ENCODE measurements around the gene FAM120C. TPM values are rescaled to one million over a fixed set of nuclear protein-coding genes. Genes with fewer than 3 reads are reported as not detected.

The FAM120C gene
- total RNA-seq, 1 donor from 2014 or later: 5.9 TPM

DNA sequence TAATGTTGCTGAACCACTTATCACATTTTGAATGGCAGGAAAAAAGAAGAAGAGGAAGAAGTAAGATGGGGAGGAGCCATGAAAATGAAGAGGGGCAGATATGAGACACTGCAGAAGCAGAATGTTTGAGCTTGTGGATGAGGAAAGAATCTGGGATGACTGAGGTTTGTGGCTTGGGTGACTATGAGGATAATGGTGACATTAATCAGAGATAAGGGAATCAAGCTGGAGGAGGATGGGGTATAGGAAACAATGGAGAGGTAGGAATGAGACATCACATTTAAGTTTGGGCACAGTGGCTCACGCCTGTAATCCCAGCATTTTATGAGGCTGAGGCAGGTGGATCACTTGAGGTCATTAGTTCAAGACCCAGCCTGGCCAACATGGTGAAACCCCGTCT is 119.7 kb downstream of the FAM120C start:
- Mint-ChIP-seq H3K4me1 (ENCODE audit: low read depth, unreplicated experiment) (no peaks in the 10 kb centered on the region), H3K27me3 (ENCODE audit: unreplicated experiment) (peaks cover 1% of the 10 kb centered on the region), H3K27ac (ENCODE audit: unreplicated experiment) (no peak overlapping the region), H3K9me3 (ENCODE audit: unreplicated experiment) (no peaks in the 10 kb centered on the region), H3K4me3 (ENCODE audit: unreplicated experiment) (no peak overlapping the region), H3K36me3 (ENCODE audit: unreplicated experiment) (no peaks in the 10 kb centered on the region)
- TF ChIP-seq, protein P1, sequence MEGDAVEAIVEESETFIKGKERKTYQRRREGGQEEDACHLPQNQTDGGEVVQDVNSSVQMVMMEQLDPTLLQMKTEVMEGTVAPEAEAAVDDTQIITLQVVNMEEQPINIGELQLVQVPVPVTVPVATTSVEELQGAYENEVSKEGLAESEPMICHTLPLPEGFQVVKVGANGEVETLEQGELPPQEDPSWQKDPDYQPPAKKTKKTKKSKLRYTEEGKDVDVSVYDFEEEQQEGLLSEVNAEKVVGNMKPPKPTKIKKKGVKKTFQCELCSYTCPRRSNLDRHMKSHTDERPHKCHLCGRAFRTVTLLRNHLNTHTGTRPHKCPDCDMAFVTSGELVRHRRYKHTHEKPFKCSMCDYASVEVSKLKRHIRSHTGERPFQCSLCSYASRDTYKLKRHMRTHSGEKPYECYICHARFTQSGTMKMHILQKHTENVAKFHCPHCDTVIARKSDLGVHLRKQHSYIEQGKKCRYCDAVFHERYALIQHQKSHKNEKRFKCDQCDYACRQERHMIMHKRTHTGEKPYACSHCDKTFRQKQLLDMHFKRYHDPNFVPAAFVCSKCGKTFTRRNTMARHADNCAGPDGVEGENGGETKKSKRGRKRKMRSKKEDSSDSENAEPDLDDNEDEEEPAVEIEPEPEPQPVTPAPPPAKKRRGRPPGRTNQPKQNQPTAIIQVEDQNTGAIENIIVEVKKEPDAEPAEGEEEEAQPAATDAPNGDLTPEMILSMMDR (IDR thresholded peaks at IDR 0.05; ENCODE audit: partially characterized antibody, unreplicated experiment): no peak
- DNase-seq: no peak

DNA sequence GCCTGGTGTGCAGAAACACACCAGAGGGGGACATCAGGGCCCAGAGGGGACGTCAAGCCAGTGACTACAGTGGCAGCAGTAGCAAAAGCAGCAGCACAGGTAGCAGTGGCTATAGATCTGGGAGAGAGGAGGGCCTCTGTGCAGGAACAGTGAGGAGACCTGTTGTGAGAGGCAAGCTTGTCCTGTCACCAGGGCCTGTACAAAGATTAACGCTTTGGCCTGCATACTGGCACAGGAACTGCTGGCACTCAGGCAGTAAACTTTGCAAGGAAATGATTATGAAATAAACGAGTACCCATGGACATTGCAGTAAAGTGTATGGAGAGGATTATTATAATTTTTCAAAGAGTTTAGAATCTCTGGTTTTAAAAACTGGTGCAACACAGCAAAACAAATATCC is 133.3 kb downstream of the FAM120C start:
- no peak for DNase-seq

DNA sequence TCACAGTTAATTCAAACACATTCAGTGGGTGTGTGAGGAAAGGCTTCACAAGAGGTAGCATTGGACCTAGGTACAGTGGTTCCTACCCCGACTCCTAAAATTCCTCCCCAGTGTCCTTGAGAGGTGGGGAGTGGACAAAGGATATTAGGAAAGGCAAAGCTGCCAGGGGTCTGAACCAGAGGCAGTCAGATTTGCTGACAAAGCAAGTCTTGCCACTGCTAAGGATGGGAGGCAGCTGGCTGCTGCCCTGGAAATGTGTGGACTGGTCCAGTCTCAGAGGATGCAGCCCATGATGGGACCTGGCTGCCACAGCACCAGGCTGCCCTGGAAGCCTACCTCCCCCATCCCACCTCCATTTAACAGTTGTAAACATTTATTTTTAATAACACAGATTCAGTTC is 134.6 kb downstream of the FAM120C start:
- Mint-ChIP-seq H3K4me3 (ENCODE audit: unreplicated experiment) (no peak overlapping the region), H3K36me3 (ENCODE audit: unreplicated experiment) (no peaks in the 10 kb centered on the region), H3K4me1 (ENCODE audit: low read depth, unreplicated experiment) (peaks cover 4% of the 10 kb centered on the region), H3K27me3 (ENCODE audit: unreplicated experiment) (peaks cover 6% of the 10 kb centered on the region), H3K27ac (ENCODE audit: unreplicated experiment) (no peak overlapping the region), H3K9me3 (ENCODE audit: unreplicated experiment) (peaks cover 2% of the 10 kb centered on the region)
- TF ChIP-seq, protein P1 (IDR thresholded peaks at IDR 0.05; ENCODE audit: partially characterized antibody, unreplicated experiment): no peak
- DNase-seq: no peak

More for the DNA sequence above, 133.3 kb downstream of the FAM120C start:
- Mint-ChIP-seq H3K36me3 (ENCODE audit: unreplicated experiment) (no peaks in the 10 kb centered on the region), H3K4me1 (ENCODE audit: low read depth, unreplicated experiment) (peaks cover 4% of the 10 kb centered on the region), H3K27me3 (ENCODE audit: unreplicated experiment) (peaks cover 2% of the 10 kb centered on the region), H3K27ac (ENCODE audit: unreplicated experiment) (no peak overlapping the region), H3K9me3 (ENCODE audit: unreplicated experiment) (no peaks in the 10 kb centered on the region), H3K4me3 (ENCODE audit: unreplicated experiment) (no peak overlapping the region)
- TF ChIP-seq, protein P1 (IDR thresholded peaks at IDR 0.05; ENCODE audit: partially characterized antibody, unreplicated experiment): no peak

DNA sequence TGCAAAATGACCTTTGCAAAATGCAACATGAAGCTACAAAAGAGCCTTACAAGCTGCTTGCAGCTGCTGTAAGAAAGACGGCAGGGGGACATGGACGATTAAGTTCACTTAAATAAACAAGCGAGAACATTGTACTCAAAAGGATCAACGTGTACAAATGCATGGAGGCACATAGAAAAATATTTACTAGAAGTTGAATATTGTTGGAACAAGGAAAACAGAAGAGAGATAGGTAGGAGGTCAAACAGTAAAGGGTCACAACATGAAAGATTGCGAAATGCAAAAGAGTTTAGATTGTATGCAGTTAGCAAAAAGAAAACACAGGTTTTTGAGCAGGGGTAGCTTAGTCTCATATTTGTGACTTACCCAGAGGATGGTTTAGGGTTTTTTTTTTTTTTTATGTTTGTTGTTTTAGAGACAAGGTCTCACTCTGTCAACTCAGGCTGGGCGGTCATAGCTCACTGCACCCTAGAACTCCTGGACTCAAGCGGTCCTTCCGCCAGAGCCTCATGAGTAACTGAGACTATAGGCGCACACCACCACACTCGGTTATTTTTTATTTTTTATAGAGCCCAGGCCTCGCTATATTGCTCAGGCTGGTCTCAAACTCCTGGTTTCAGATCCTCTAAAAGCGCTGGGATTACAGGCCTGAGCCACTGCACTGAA is 137.4 kb downstream of the FAM120C start:
- TF ChIP-seq, protein P1 (IDR thresholded peaks at IDR 0.05; ENCODE audit: partially characterized antibody, unreplicated experiment): no peak
- no peak for DNase-seq
- Mint-ChIP-seq H3K27me3 (ENCODE audit: unreplicated experiment) (peaks cover 7% of the 10 kb centered on the region), H3K4me1 (ENCODE audit: low read depth, unreplicated experiment) (peaks cover 4% of the 10 kb centered on the region), H3K36me3 (ENCODE audit: unreplicated experiment) (no peaks in the 10 kb centered on the region), H3K27ac (ENCODE audit: unreplicated experiment) (peak overlapping the region; percentile 93), H3K9me3 (ENCODE audit: unreplicated experiment) (peaks cover 2% of the 10 kb centered on the region), H3K4me3 (ENCODE audit: unreplicated experiment) (peak overlapping the region; percentile 87)

DNA sequence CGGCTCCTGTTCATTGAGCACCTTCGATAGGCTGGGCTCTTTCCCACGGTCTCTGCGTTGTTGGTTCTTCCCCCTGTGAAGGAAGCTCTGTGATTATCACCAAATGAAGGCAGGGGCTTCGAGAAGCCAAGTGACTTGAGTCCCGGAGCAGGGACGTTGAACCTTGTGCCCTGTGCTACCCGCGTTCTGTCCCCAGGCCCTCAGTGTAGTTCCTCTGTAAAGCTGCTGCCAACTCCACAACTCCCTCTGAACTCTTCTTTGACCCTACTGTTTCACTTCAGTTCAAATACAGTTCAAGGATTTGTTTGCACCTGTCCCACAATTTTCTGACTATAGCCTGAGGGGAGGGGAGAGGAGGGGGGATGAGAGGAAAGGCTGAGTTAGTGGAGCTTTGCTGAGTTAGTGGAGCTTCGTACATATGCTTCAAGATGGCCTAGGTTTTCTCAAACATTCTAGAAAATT is 138.1 kb downstream of the FAM120C start:
- H3K4me3 Mint-ChIP-seq (ENCODE audit: unreplicated experiment): peak overlapping the region; percentile 87
- no peaks in the 10 kb centered on the region for H3K36me3 Mint-ChIP-seq (ENCODE audit: unreplicated experiment)
- peak overlapping the region; percentile 93 for H3K27ac Mint-ChIP-seq (ENCODE audit: unreplicated experiment)
- peaks cover 4% of the 10 kb centered on the region for H3K4me1 Mint-ChIP-seq (ENCODE audit: low read depth, unreplicated experiment)
- no peak for DNase-seq
- TF ChIP-seq, protein P1 (IDR thresholded peaks at IDR 0.05; ENCODE audit: partially characterized antibody, unreplicated experiment): no peak
- H3K27me3 Mint-ChIP-seq (ENCODE audit: unreplicated experiment): peaks cover 7% of the 10 kb centered on the region
- peaks cover 2% of the 10 kb centered on the region for H3K9me3 Mint-ChIP-seq (ENCODE audit: unreplicated experiment)
